Measurements from ENCODE around the gene BAIAP2L1.

BAIAP2L1 gene

GRCh38 chr7:98395481-98395880, 5.4 kb downstream of the BAIAP2L1 start:
- TF ChIP-seq NFIC (IDR thresholded peaks at IDR 0.05) (no peak), CREB1 (IDR thresholded peaks at IDR 0.05; ENCODE audit: low read depth) (no peak), CEBPB (IDR thresholded peaks at IDR 0.05) (no peak), TAF1 (IDR thresholded peaks at IDR 0.05; ENCODE audit: low read depth) (no peak), ZBTB7A (IDR thresholded peaks at IDR 0.05; ENCODE audit: low read depth) (no peak), REST (IDR thresholded peaks at IDR 0.05; ENCODE audit: low read depth) (no peak), TCF12 (IDR thresholded peaks at IDR 0.05; ENCODE audit: low read depth) (no peak), MAX (IDR thresholded peaks at IDR 0.05) (no peak), EGR1 (IDR thresholded peaks at IDR 0.05) (no peak), RAD21 (IDR thresholded peaks at IDR 0.05; ENCODE audit: low read depth) (no peak), EP300 (IDR thresholded peaks at IDR 0.05; ENCODE audit: borderline replicate concordance) (no peak), YY1 (IDR thresholded peaks at IDR 0.05; ENCODE audit: low read depth) (no peak), TEAD4 (IDR thresholded peaks at IDR 0.05) (no peak)

GRCh38 chr7:98394377-98394836, 6.5 kb downstream of the BAIAP2L1 start:
- no peak for TF ChIP-seq RAD21 (IDR thresholded peaks at IDR 0.05; ENCODE audit: low read depth)
- no peak for TF ChIP-seq TEAD4 (IDR thresholded peaks at IDR 0.05)
- TF ChIP-seq NFIC (IDR thresholded peaks at IDR 0.05), result no peak
- no peak for TF ChIP-seq CREB1 (IDR thresholded peaks at IDR 0.05; ENCODE audit: low read depth)
- no peak for TF ChIP-seq CEBPB (IDR thresholded peaks at IDR 0.05)
- TF ChIP-seq YY1 (IDR thresholded peaks at IDR 0.05; ENCODE audit: low read depth), result no peak
- TF ChIP-seq USF1 (IDR thresholded peaks at IDR 0.05), result no peak
- no peak for TF ChIP-seq MAX (IDR thresholded peaks at IDR 0.05)
- TF ChIP-seq ZBTB7A (IDR thresholded peaks at IDR 0.05; ENCODE audit: low read depth), result no peak
- TF ChIP-seq TAF1 (IDR thresholded peaks at IDR 0.05; ENCODE audit: low read depth), result no peak
- no peak for TF ChIP-seq EP300 (IDR thresholded peaks at IDR 0.05; ENCODE audit: borderline replicate concordance)
- TF ChIP-seq FOXM1 (IDR thresholded peaks at IDR 0.05; ENCODE audit: borderline replicate concordance, low read depth), result no peak

- TF ChIP-seq TAF1 (IDR thresholded peaks at IDR 0.05; ENCODE audit: low read depth) (no peak), ZBTB7A (IDR thresholded peaks at IDR 0.05; ENCODE audit: low read depth) (no peak), USF1 (IDR thresholded peaks at IDR 0.05) (no peak)
Observed at GRCh38 chr7:98387544-98388226, 13.2 kb downstream of the BAIAP2L1 start.

GRCh38 chr7:98387131-98387530, 13.8 kb downstream of the BAIAP2L1 start:
- no peak for TF ChIP-seq TEAD4 (IDR thresholded peaks at IDR 0.05)
- TF ChIP-seq ZBTB7A (IDR thresholded peaks at IDR 0.05; ENCODE audit: low read depth), result no peak
- TF ChIP-seq CEBPB (IDR thresholded peaks at IDR 0.05), result no peak
- no peak for TF ChIP-seq NFIC (IDR thresholded peaks at IDR 0.05)
- TF ChIP-seq EGR1 (IDR thresholded peaks at IDR 0.05), result no peak
- TF ChIP-seq CREB1 (IDR thresholded peaks at IDR 0.05; ENCODE audit: low read depth), result no peak
- TF ChIP-seq TCF12 (IDR thresholded peaks at IDR 0.05; ENCODE audit: low read depth), result no peak
- no peak for TF ChIP-seq USF1 (IDR thresholded peaks at IDR 0.05)
- TF ChIP-seq EP300 (IDR thresholded peaks at IDR 0.05; ENCODE audit: borderline replicate concordance), result no peak
- no peak for TF ChIP-seq TAF1 (IDR thresholded peaks at IDR 0.05; ENCODE audit: low read depth)
- no peak for TF ChIP-seq RAD21 (IDR thresholded peaks at IDR 0.05; ENCODE audit: low read depth)
- no peak for TF ChIP-seq MAX (IDR thresholded peaks at IDR 0.05)
- no peak for TF ChIP-seq FOXM1 (IDR thresholded peaks at IDR 0.05; ENCODE audit: borderline replicate concordance, low read depth)
- TF ChIP-seq YY1 (IDR thresholded peaks at IDR 0.05; ENCODE audit: low read depth), result no peak
- TF ChIP-seq REST (IDR thresholded peaks at IDR 0.05; ENCODE audit: low read depth), result no peak

- TF ChIP-seq YY1 (IDR thresholded peaks at IDR 0.05; ENCODE audit: low read depth), result no peak
- TF ChIP-seq RAD21 (IDR thresholded peaks at IDR 0.05; ENCODE audit: low read depth), result no peak
- no peak for TF ChIP-seq EGR1 (IDR thresholded peaks at IDR 0.05)
- no peak for TF ChIP-seq CEBPB (IDR thresholded peaks at IDR 0.05)
- TF ChIP-seq TEAD4 (IDR thresholded peaks at IDR 0.05), result no peak
- no peak for TF ChIP-seq CREB1 (IDR thresholded peaks at IDR 0.05; ENCODE audit: low read depth)
- TF ChIP-seq EP300 (IDR thresholded peaks at IDR 0.05; ENCODE audit: borderline replicate concordance), result no peak
- no peak for TF ChIP-seq TCF12 (IDR thresholded peaks at IDR 0.05; ENCODE audit: low read depth)
- no peak for TF ChIP-seq USF1 (IDR thresholded peaks at IDR 0.05)
Observed at GRCh38 chr7:98378210-98378819, 22.6 kb downstream of the BAIAP2L1 start.
